SK-N-MC (cell line): ENCODE measurements around the gene PTPRG.

Source experiments
- EZH2 ChIP-seq: fragments of 200-600 bp; sonication (generic); IDR thresholded peaks from one replicate; pipeline ENCODE4 v1.6.1; 2017; ENCODE audit warnings: antibody characterized with exemption
- POLR2AphosphoS5 ChIP-seq: IDR thresholded peaks from 2 replicates; pipeline ENCODE4 v1.6.1; 2012; ENCODE audit warnings: mild to moderate bottlenecking, low read depth, low read length, borderline replicate concordance

DNA sequence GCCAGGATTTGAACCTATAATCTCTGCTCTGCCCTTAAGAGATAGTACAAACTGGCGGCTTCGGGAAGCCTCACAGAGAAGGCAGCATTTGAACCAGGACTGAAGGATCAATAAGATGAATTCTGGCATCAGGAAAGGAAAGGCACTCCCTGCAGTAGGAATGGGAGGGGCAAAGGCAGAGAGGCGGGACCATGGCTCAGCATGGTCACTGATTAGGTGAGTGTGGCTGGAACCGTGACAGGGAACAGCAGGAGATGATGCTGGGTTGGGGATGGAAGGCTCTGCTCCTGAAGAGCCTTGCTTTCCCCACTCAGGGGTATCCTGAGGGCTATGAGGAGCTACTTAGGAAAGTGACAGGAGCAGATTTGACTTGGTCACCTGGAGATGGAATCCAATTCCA lies 653.5 kb downstream of the PTPRG start:
- no peak for TF ChIP-seq EZH2
- TF ChIP-seq POLR2AphosphoS5, result no peak
